Measurements from ENCODE around the gene ARHGAP15.
A peak's percentile ranks its signal among the peaks of the same experiment; 100 is the strongest.

The ARHGAP15 gene

GRCh38 chr2:143144813-143145455, 15.7 kb downstream of the ARHGAP15 start:
- DNase-seq (ENCODE audit: low read depth in 3 of 3) = no peak

- DNase-seq (ENCODE audit: low read depth in 3 of 3) = no peak
These were observed 17.1 kb downstream of the ARHGAP15 start for GRCh38 chr2:143146366-143146765.

GRCh38 chr2:143146815-143147530, 17.8 kb downstream of the ARHGAP15 start:
- DNase-seq (ENCODE audit: low read depth in 3 of 3) = no peak

- DNase-seq (ENCODE audit: low read depth in 3 of 3) = no peak
These were observed 18.8 kb downstream of the ARHGAP15 start for GRCh38 chr2:143148011-143148410.

- no peak for DNase-seq (ENCODE audit: low read depth in 3 of 3)
These were observed 19.5 kb downstream of the ARHGAP15 start for GRCh38 chr2:143148757-143149156.

- no peak for DNase-seq (ENCODE audit: low read depth in 3 of 3)
These were observed 21.1 kb downstream of the ARHGAP15 start for GRCh38 chr2:143150287-143150686.

GRCh38 chr2:143151111-143151752, 22.0 kb downstream of the ARHGAP15 start:
- DNase-seq (ENCODE audit: low read depth in 3 of 3) = no peak

- DNase-seq (ENCODE audit: low read depth in 3 of 3) = no peak
These were observed 23.0 kb downstream of the ARHGAP15 start for GRCh38 chr2:143152219-143152618.

GRCh38 chr2:143152637-143153036, 23.4 kb downstream of the ARHGAP15 start:
- no peak for DNase-seq (ENCODE audit: low read depth in 3 of 3)

GRCh38 chr2:143155661-143156060, 26.4 kb downstream of the ARHGAP15 start:
- DNase-seq (ENCODE audit: low read depth in 3 of 3) = no peak

- no peak for DNase-seq (ENCODE audit: low read depth in 3 of 3)
These were observed 27.8 kb downstream of the ARHGAP15 start for GRCh38 chr2:143157001-143157400.

GRCh38 chr2:143157418-143157817, 28.2 kb downstream of the ARHGAP15 start:
- no peak for DNase-seq (ENCODE audit: low read depth in 3 of 3)

GRCh38 chr2:143158098-143158497, 28.9 kb downstream of the ARHGAP15 start:
- no peak for DNase-seq (ENCODE audit: low read depth in 3 of 3)

GRCh38 chr2:143158551-143159485, 29.6 kb downstream of the ARHGAP15 start:
- DNase-seq (ENCODE audit: low read depth in 3 of 3) = no peak

GRCh38 chr2:143159486-143159840, 30.2 kb downstream of the ARHGAP15 start:
- no peak for DNase-seq (ENCODE audit: low read depth in 3 of 3)

GRCh38 chr2:143160732-143161707, 31.8 kb downstream of the ARHGAP15 start:
- DNase-seq (ENCODE audit: low read depth in 3 of 3) = no peak

GRCh38 chr2:143162123-143162837, 33.1 kb downstream of the ARHGAP15 start:
- peak in 2 of 3 donors; percentile 23 to 34 for DNase-seq (ENCODE audit: low read depth in 3 of 3)

GRCh38 chr2:143162997-143163396, 33.8 kb downstream of the ARHGAP15 start:
- DNase-seq (ENCODE audit: low read depth in 3 of 3) = no peak

GRCh38 chr2:143163499-143163898, 34.3 kb downstream of the ARHGAP15 start:
- no peak for DNase-seq (ENCODE audit: low read depth in 3 of 3)

- no peak for DNase-seq (ENCODE audit: low read depth in 3 of 3)
These were observed 36.1 kb downstream of the ARHGAP15 start for GRCh38 chr2:143165291-143165690.
